ENCODE results near the gene POLK. TPM values are rescaled to one million over a fixed set of nuclear protein-coding genes. Genes with fewer than 3 reads are reported as not detected.
A peak's percentile ranks its signal among the peaks of the same experiment; 100 is the strongest.

The POLK gene
- total and polyA plus RNA-seq, 2 donors from 2014 or later, result 6.6 to 38.5 TPM

- TF ChIP-seq CTCF (IDR thresholded peaks at IDR 0.05; ENCODE audit: borderline replicate concordance, extremely low read depth, insufficient read depth), result no peak
- Histone ChIP-seq H3K9me3 (ENCODE audit: control insufficient read depth in 2 of 3, insufficient read depth in 1 of 3, low read length in 3 of 3) (no peaks in the 10 kb centered on the region), H3K9ac (ENCODE audit: low read length in 3 of 3) (no peak overlapping the region), H3K27me3 (ENCODE audit: control insufficient read depth, insufficient read depth, low read length) (no peaks in the 10 kb centered on the region), H3K4me3 (ENCODE audit: low read length in 3 of 3) (no peak overlapping the region), H3K4me1 (ENCODE audit: control insufficient read depth in 2 of 3, insufficient read depth in 2 of 3, low read depth in 1 of 3, low read length in 3 of 3) (peaks cover 0 to 12% (median 7%) of the 10 kb centered on the region in 3 donors), H3K36me3 (ENCODE audit: control insufficient read depth in 2 of 3, insufficient read depth in 3 of 3, low read length in 3 of 3) (no peaks in the 10 kb centered on the region), H3K27ac (ENCODE audit: low read depth in 2 of 2, low read length in 2 of 2) (no peak overlapping the region)
- DNase-seq, result peak in 2 of 5 donors; percentile 30 to 72
- peak; percentile 41 for FAIRE-seq
- intact Hi-C loops (cut with DNase I), result no loop called here
Observed at GRCh38 chr5:75566710-75567309, 55.1 kb downstream of the POLK start.

GRCh38 chr5:75567710-75568109, 56.0 kb downstream of the POLK start:
- Histone ChIP-seq H3K27ac (ENCODE audit: low read depth in 2 of 2, low read length in 2 of 2) (no peak overlapping the region), H3K4me3 (ENCODE audit: low read length in 3 of 3) (no peak overlapping the region), H3K9me3 (ENCODE audit: control insufficient read depth in 2 of 3, insufficient read depth in 1 of 3, low read length in 3 of 3) (no peaks in the 10 kb centered on the region), H3K4me1 (ENCODE audit: control insufficient read depth in 2 of 3, insufficient read depth in 2 of 3, low read depth in 1 of 3, low read length in 3 of 3) (peaks cover 0 to 12% (median 7%) of the 10 kb centered on the region in 3 donors), H3K27me3 (ENCODE audit: control insufficient read depth, insufficient read depth, low read length) (no peaks in the 10 kb centered on the region), H3K36me3 (ENCODE audit: control insufficient read depth in 2 of 3, insufficient read depth in 3 of 3, low read length in 3 of 3) (no peaks in the 10 kb centered on the region), H3K9ac (ENCODE audit: low read length in 3 of 3) (no peak overlapping the region)
- no peak for DNase-seq
- TF ChIP-seq CTCF (IDR thresholded peaks at IDR 0.05; ENCODE audit: borderline replicate concordance, extremely low read depth, insufficient read depth), result no peak
- intact Hi-C loops (cut with DNase I), result no loop called here
- no peak for FAIRE-seq

- Histone ChIP-seq H3K36me3 (ENCODE audit: control insufficient read depth in 2 of 3, insufficient read depth in 3 of 3, low read length in 3 of 3) (no peaks in the 10 kb centered on the region), H3K9me3 (ENCODE audit: control insufficient read depth in 2 of 3, insufficient read depth in 1 of 3, low read length in 3 of 3) (no peaks in the 10 kb centered on the region), H3K4me1 (ENCODE audit: control insufficient read depth in 2 of 3, insufficient read depth in 2 of 3, low read depth in 1 of 3, low read length in 3 of 3) (peaks cover 0 to 12% (median 7%) of the 10 kb centered on the region in 3 donors), H3K9ac (ENCODE audit: low read length in 3 of 3) (no peak overlapping the region), H3K4me3 (ENCODE audit: low read length in 3 of 3) (no peak overlapping the region), H3K27me3 (ENCODE audit: control insufficient read depth, insufficient read depth, low read length) (no peaks in the 10 kb centered on the region), H3K27ac (ENCODE audit: low read depth in 2 of 2, low read length in 2 of 2) (no peak overlapping the region)
- FAIRE-seq (no peak), DNase-seq (no peak)
- intact Hi-C loops (cut with DNase I), result no loop called here
- no peak for TF ChIP-seq CTCF (IDR thresholded peaks at IDR 0.05; ENCODE audit: borderline replicate concordance, extremely low read depth, insufficient read depth)
Observed at GRCh38 chr5:75568202-75568601, 56.5 kb downstream of the POLK start.

- Histone ChIP-seq H3K27me3 (ENCODE audit: control insufficient read depth, insufficient read depth, low read length) (no peaks in the 10 kb centered on the region), H3K9me3 (ENCODE audit: control insufficient read depth in 2 of 3, insufficient read depth in 1 of 3, low read length in 3 of 3) (no peaks in the 10 kb centered on the region), H3K27ac (ENCODE audit: low read depth in 2 of 2, low read length in 2 of 2) (no peak overlapping the region), H3K9ac (ENCODE audit: low read length in 3 of 3) (no peak overlapping the region), H3K4me1 (ENCODE audit: control insufficient read depth in 2 of 3, insufficient read depth in 2 of 3, low read depth in 1 of 3, low read length in 3 of 3) (peaks cover 0 to 19% (median 5%) of the 10 kb centered on the region in 3 donors), H3K4me3 (ENCODE audit: low read length in 3 of 3) (no peak overlapping the region), H3K36me3 (ENCODE audit: control insufficient read depth in 2 of 3, insufficient read depth in 3 of 3, low read length in 3 of 3) (no peaks in the 10 kb centered on the region)
- DNase-seq (no peak), FAIRE-seq (no peak)
- intact Hi-C loops (cut with DNase I), result no loop called here
- TF ChIP-seq CTCF (IDR thresholded peaks at IDR 0.05; ENCODE audit: borderline replicate concordance, extremely low read depth, insufficient read depth), result no peak
Observed at GRCh38 chr5:75571547-75571946, 59.9 kb downstream of the POLK start.
